ENCODE results near the gene CLK3. TPM values are rescaled to one million over a fixed set of nuclear protein-coding genes. Genes with fewer than 3 reads are reported as not detected.
"Not testable (repeated sequence)": the region's sequence is repeated elsewhere in the genome, so short reads cannot be mapped to it uniquely, and the experiment has no call there.

Gene CLK3
- total and polyA plus RNA-seq, 2 of the 8 experiments (the other 6 are each of a cell fraction or from before 2014, with no cell fraction given) = 43.5 to 67.3 TPM

GRCh38 chr15:74657846-74658245, 42.2 kb downstream of the CLK3 start (continued):
- TF ChIP-seq GABPA (IDR thresholded peaks at IDR 0.05; ENCODE audit: borderline replicate concordance, insufficient read depth, low read length) (no peak), TCF12 (IDR thresholded peaks at IDR 0.05; ENCODE audit: low read depth, low read length) (no peak), EZH2 (IDR thresholded peaks at IDR 0.05; ENCODE audit: low read depth, low read length, severe bottlenecking) (no peak), E2F6 (IDR thresholded peaks at IDR 0.05) (no peak), RBBP5 (IDR thresholded peaks at IDR 0.05; ENCODE audit: borderline replicate concordance, low read depth, low read length) (no peak), CREB1 (IDR thresholded peaks at IDR 0.05) (no peak), KDM4A (IDR thresholded peaks at IDR 0.05; ENCODE audit: low read depth, low read length, severe bottlenecking) (no peak), SAP30 (IDR thresholded peaks at IDR 0.05; ENCODE audit: insufficient read depth, insufficient replicate concordance, low read length) (no peak)

- H3K4me2 ChIP-seq (ENCODE audit: insufficient read depth in 1 of 2, low read depth in 2 of 2, low read length in 2 of 2); FAIRE-seq; H3K4me3 ChIP-seq (ENCODE audit: extremely low read depth in 1 of 4, insufficient read depth in 2 of 4, low read depth in 3 of 4, low read length in 4 of 4); H2AFZ ChIP-seq (ENCODE audit: low read length); H3K27ac ChIP-seq (ENCODE audit: low read depth, low read length); H4K91ac ChIP-seq (replicated peaks; ENCODE audit: insufficient read length, low read length); H2BK120ac ChIP-seq (replicated peaks; ENCODE audit: low read depth, low read length); H3K56ac ChIP-seq (replicated peaks; ENCODE audit: insufficient read length, low read depth, low read length); H3K4me1 ChIP-seq (replicated peaks in 1 of 4; ENCODE audit: control insufficient read depth in 3 of 4, insufficient read depth in 4 of 4, low read length in 3 of 4); H2BK12ac ChIP-seq (ENCODE audit: low read depth, low read length); POLR2A ChIA-PET (ENCODE audit: partially characterized antibody); H3K79me1 ChIP-seq (ENCODE audit: low read depth, low read length); H2BK5ac ChIP-seq (ENCODE audit: low read depth, low read length); H3K14ac ChIP-seq (ENCODE audit: insufficient read length); H3K4ac ChIP-seq (replicated peaks; ENCODE audit: insufficient read length, low read depth, low read length); DNase-seq (ENCODE audit: low read depth in 1 of 2, low spot score in 2 of 2); H3K27me3 ChIP-seq (replicated peaks in 1 of 4; ENCODE audit: control insufficient read depth in 3 of 4, extremely low read depth in 1 of 4, insufficient read depth in 3 of 4, low read length in 3 of 4); H3K9ac ChIP-seq (replicated peaks in 1 of 4; ENCODE audit: extremely low read depth in 1 of 4, low read depth in 3 of 4, low read length in 3 of 4); H2BK20ac ChIP-seq (ENCODE audit: low read length); H3K36me3 ChIP-seq (ENCODE audit: control insufficient read depth in 2 of 4, insufficient read depth in 4 of 4, low read length in 3 of 4); H3K9me3 ChIP-seq (ENCODE audit: insufficient read depth in 2 of 2, low read depth in 1 of 2, low read length in 1 of 2); H3K18ac ChIP-seq (ENCODE audit: extremely low read depth, low read length); H2BK15ac ChIP-seq (ENCODE audit: low read length); H4K20me1 ChIP-seq (replicated peaks in 1 of 2; ENCODE audit: control insufficient read depth in 1 of 2, insufficient read depth in 2 of 2, low read length in 2 of 2); H4K5ac ChIP-seq (ENCODE audit: insufficient read length, low read depth, low read length); H3K23ac ChIP-seq (ENCODE audit: insufficient read length); H3K23me2 ChIP-seq (ENCODE audit: low read depth, low read length); H4K8ac ChIP-seq (ENCODE audit: extremely low read depth, insufficient read depth, low read length); H2AK5ac ChIP-seq (ENCODE audit: low read depth, low read length): not testable (repeated sequence)
- peaks cover 0 to 14% of the 10 kb centered on the region in 2 experiments; a peak in 1 of 4 replicates for H3K79me2 ChIP-seq (ENCODE audit: control insufficient read depth in 1 of 2, insufficient read depth in 2 of 2, low read length in 2 of 2)
- 92% methylated on average over 8 of the region's 8 CpGs; no CpG with 5 or more reads in 1 of the 2 experiments for WGBS, 2 experiments (ENCODE audit: extremely low coverage in 1 of 2, insufficient coverage in 1 of 2, insufficient read length in 1 of 2, insufficient replicate concordance in 2 of 2, low coverage in 1 of 2, low lambda C conversion rate in 2 of 2, missing lambda C conversion rate in 1 of 2)
- CTCF ChIA-PET (ENCODE audit: partially characterized antibody) = interaction anchor here (0.6 to 1.4 kb wide), 3 partner anchors 27 to 108 kb away, joined by 3 to 4 read pairs (median 3); no protein-coding TSS in a partner anchor
Measured at GRCh38 chr15:74661280-74661679, 45.6 kb downstream of the CLK3 start.

Data from H1 (cell line).